Islet of Langerhans (tissue), 1 donor: ENCODE results near the gene PRKCB.

Experiments used
- FAIRE-seq: peaks from one replicate; lab custom pipeline; 2011; peaks lifted over from hg19 to GRCh38; lab: Jason Lieb, UNC

The PRKCB gene

GRCh38 chr16:24255456-24256371 lies 419.9 kb downstream of the PRKCB start, which contains the start of gene CACNG3:
Gene CACNG3, plus strand, starts transcription at chr16:24256335. Its CDS starts 420 bp downstream, at chr16:24256755.
- no peak for FAIRE-seq

DNA sequence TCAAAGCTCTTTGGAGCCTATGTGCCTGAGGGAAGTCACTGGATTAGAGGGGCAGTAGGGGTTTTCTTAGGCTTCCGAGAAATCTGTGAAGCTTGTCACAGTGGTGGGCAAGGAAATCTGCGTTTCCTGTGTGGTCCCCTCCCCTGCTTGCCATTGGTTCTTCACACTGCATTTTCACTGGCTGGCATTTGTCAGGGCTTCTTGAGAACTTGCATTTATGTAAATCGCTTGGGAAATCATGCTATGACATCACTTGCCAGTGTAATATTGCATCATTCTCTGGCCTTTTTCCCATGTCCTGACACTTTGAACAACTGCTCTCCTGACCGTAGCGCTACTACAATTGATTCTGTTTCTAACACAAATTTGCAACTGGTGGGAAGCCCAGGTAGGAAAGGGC lies 422.2 kb downstream of the PRKCB start:
- no peak for FAIRE-seq

DNA sequence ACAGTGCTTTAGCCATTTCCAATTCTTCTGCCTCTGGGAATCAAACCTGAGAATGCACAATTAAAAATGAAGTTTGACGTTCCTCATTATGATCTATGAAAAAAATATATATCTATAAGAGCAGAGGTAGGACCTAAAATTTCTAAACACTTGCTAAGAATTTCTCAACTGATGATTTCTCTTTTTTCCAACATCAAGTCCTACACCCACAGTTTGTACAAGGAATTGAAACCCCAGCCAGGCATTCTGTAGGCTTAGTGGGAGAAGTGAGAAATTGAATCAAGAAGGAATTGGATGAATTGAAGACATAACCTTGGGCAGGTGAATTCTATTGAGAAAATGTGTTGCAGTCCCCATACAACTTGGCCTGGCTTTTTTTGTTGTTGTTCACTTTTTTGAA lies 423.0 kb downstream of the PRKCB start:
- FAIRE-seq: no peak

- FAIRE-seq: no peak
Measured at GRCh38 chr16:24262816-24263215, 427.0 kb downstream of the PRKCB start.
